IMR-90 (cell line): ENCODE results near the gene RET. TPM values are rescaled to one million over a fixed set of nuclear protein-coding genes. Genes with fewer than 3 reads are reported as not detected.

Experiments used
- ATAC-seq: fragments of 200-7000 bp; cut with Tn5 transposase; 2 replicates; pipeline ENCODE4 v1.9.1; 2020; ENCODE audit warnings: low read depth, mild to moderate bottlenecking, moderate library complexity
- BruUV-seq: library from RNA; stranded (reverse); fragments of 400-500 nt; replicated peaks from 2 replicates; lab custom pipeline; 2021; lab: Mats Ljungman, UMichigan
- CTCF ChIA-PET: fragments of 300-600 bp; formaldehyde crosslinking; extraction: SDS; loops from one replicate; lab custom pipeline; 2021; ENCODE audit warnings: antibody characterized with exemption; lab: Yijun Ruan, JAX
- POLR2A ChIA-PET: fragments of 300-600 bp; sonication (Branson Sonifier 250); formaldehyde crosslinking; loops from one replicate; lab custom pipeline; 2022; ENCODE audit warnings: antibody characterized with exemption; ENCODE audit not compliant: unreplicated experiment; lab: Charles Lee
- DNase-seq: peaks from one replicate; pipeline ENCODE4 v3.0.0; 2013
- H2AFZ ChIP-seq: replicated peaks from 2 replicates; pipeline ENCODE3; 2013; ENCODE audit warnings: low read length, mild to moderate bottlenecking; ENCODE audit not compliant: poor library complexity
- H2AK5ac ChIP-seq: 2 replicates; pipeline ENCODE4 v1.6.1; 2013; ENCODE audit warnings: low read depth, low read length, inconsistent platforms
- H2AK9ac ChIP-seq: replicated peaks from 2 replicates; pipeline ENCODE3; 2013; ENCODE audit warnings: mild to moderate bottlenecking, low read depth, low read length, moderate library complexity; ENCODE audit not compliant: poor library complexity
- H2BK120ac ChIP-seq: 2 replicates; pipeline ENCODE4 v1.6.1; 2013; ENCODE audit warnings: low read depth, low read length, inconsistent platforms
- H2BK15ac ChIP-seq: 3 replicates; pipeline ENCODE4 v1.6.1; 2013; ENCODE audit warnings: low read depth, low read length, inconsistent platforms
- H2BK20ac ChIP-seq: 2 replicates; pipeline ENCODE4 v1.6.1; 2013; ENCODE audit warnings: low read depth, mild to moderate bottlenecking, inconsistent platforms, low read length, moderate library complexity
- H2BK5ac ChIP-seq: 2 replicates; pipeline ENCODE4 v1.6.1; 2013; ENCODE audit warnings: mild to moderate bottlenecking, low read depth, low read length, inconsistent platforms; ENCODE audit not compliant: poor library complexity, severe bottlenecking
- H3K14ac ChIP-seq: replicated peaks from 2 replicates; pipeline ENCODE4 v1.6.1; 2013; ENCODE audit warnings: low read depth, low read length, inconsistent platforms
- H3K18ac ChIP-seq: 2 replicates; pipeline ENCODE4 v1.6.1; 2013; ENCODE audit warnings: low read depth, low read length, control low read depth
- H3K23ac ChIP-seq: 2 replicates; pipeline ENCODE4 v1.6.1; 2013; ENCODE audit warnings: low read depth, low read length, inconsistent platforms
- H3K27ac ChIP-seq: 2 replicates; pipeline ENCODE4 v1.5.1; 2013; ENCODE audit warnings: mild to moderate bottlenecking, control low read depth, low read length; ENCODE audit not compliant: insufficient read depth
- H3K27me3 ChIP-seq: 2 replicates; pipeline ENCODE4 v1.6.1; 2013; ENCODE audit warnings: low read length; ENCODE audit not compliant: control insufficient read depth, insufficient read depth
- H3K36me3 ChIP-seq: 2 replicates; pipeline ENCODE4 v1.6.1; 2013; ENCODE audit warnings: low read length, mixed read lengths; ENCODE audit not compliant: control insufficient read depth, insufficient read depth
- H3K4ac ChIP-seq: 2 replicates; pipeline ENCODE4 v1.6.1; 2013; ENCODE audit warnings: low read depth, low read length, inconsistent platforms
- H3K4me1 ChIP-seq: 2 replicates; pipeline ENCODE4 v1.6.1; 2013; ENCODE audit warnings: low read length, mixed read lengths; ENCODE audit not compliant: control insufficient read depth, insufficient read depth
- H3K4me2 ChIP-seq: 2 replicates; pipeline ENCODE4 v1.6.1; 2013; ENCODE audit warnings: low read depth, mild to moderate bottlenecking, control low read depth, low read length, moderate library complexity
- H3K4me3 ChIP-seq: 2 replicates; pipeline ENCODE4 v1.5.1; 2013; ENCODE audit warnings: low read depth, mild to moderate bottlenecking, control low read depth, low read length, moderate library complexity; ENCODE audit not compliant: insufficient read depth
- H3K56ac ChIP-seq: 2 replicates; pipeline ENCODE4 v1.6.1; 2013; ENCODE audit warnings: low read length, inconsistent platforms; ENCODE audit not compliant: insufficient read depth; ENCODE audit errors: extremely low read depth
- H3K79me1 ChIP-seq, 2 experiments: 2 replicates each; pipeline ENCODE4 v1.6.1; 2013; ENCODE audit warnings: low read length in 2 of 2, inconsistent platforms in 1 of 2, low read depth in 1 of 2
- H3K9ac ChIP-seq: 2 replicates; pipeline ENCODE4 v1.6.1; 2013; ENCODE audit warnings: low read depth, low read length, control low read depth
- H3K9me1 ChIP-seq: 2 replicates; pipeline ENCODE4 v1.6.1; 2013; ENCODE audit warnings: low read length, inconsistent platforms; ENCODE audit not compliant: insufficient read depth
- H3K9me3 ChIP-seq: 2 replicates; pipeline ENCODE4 v1.6.1; 2013; ENCODE audit warnings: low read length; ENCODE audit not compliant: control insufficient read depth, insufficient read depth
- H4K20me1 ChIP-seq: 2 replicates; pipeline ENCODE4 v1.6.1; 2013; ENCODE audit warnings: low read length, inconsistent platforms; ENCODE audit not compliant: insufficient read depth
- H4K5ac ChIP-seq: 2 replicates; pipeline ENCODE4 v1.6.1; 2013; ENCODE audit warnings: mild to moderate bottlenecking, low read depth, low read length, control low read depth
- H4K8ac ChIP-seq, 2 experiments: 2 replicates each; pipeline ENCODE4 v1.6.1; 2013; ENCODE audit warnings: low read depth in 2 of 2, low read length in 2 of 2, control low read depth in 1 of 2, inconsistent platforms in 1 of 2
- H4K91ac ChIP-seq: 2 replicates; pipeline ENCODE4 v1.6.1; 2013; ENCODE audit warnings: low read depth, low read length, inconsistent platforms; ENCODE audit not compliant: insufficient read depth
- BHLHE40 ChIP-seq: fragments of 150-350 bp; IDR thresholded peaks from 2 replicates; pipeline ENCODE4 v1.6.1; 2016; ENCODE audit warnings: mild to moderate bottlenecking, low read depth, low read length
- CEBPB ChIP-seq: IDR thresholded peaks from 2 replicates; pipeline ENCODE4 v1.6.1; 2012; ENCODE audit warnings: low read depth, low read length, improper control_type of control experiment
- CHD1 ChIP-seq: IDR thresholded peaks from 2 replicates; pipeline ENCODE4 v1.6.1; 2012; ENCODE audit warnings: low read depth, low read length, improper control_type of control experiment
- FOS ChIP-seq: fragments of 150-350 bp; IDR thresholded peaks from 2 replicates; pipeline ENCODE4 v1.6.1; 2016; ENCODE audit warnings: low read depth, low read length
- MAFK ChIP-seq: IDR thresholded peaks from 2 replicates; pipeline ENCODE4 v1.6.1; 2012; ENCODE audit warnings: low read depth, low read length, improper control_type of control experiment
- MAZ ChIP-seq: IDR thresholded peaks from 2 replicates; pipeline ENCODE4 v1.6.1; 2012; ENCODE audit warnings: low read depth, mild to moderate bottlenecking, low read length, improper control_type of control experiment, moderate library complexity, borderline replicate concordance
- MXI1 ChIP-seq: IDR thresholded peaks from 2 replicates; pipeline ENCODE4 v1.6.1; 2012; ENCODE audit warnings: low read depth, mild to moderate bottlenecking, low read length, moderate library complexity, borderline replicate concordance
- NFE2L2 ChIP-seq: fragments of 150-350 bp; IDR thresholded peaks from 2 replicates; pipeline ENCODE4 v1.6.1; 2016; ENCODE audit warnings: low read depth, mild to moderate bottlenecking, low read length
- POLR2A ChIP-seq: IDR thresholded peaks from 2 replicates; pipeline ENCODE4 v1.6.1; 2012; ENCODE audit warnings: mild to moderate bottlenecking, low read depth, low read length
- RAD21 ChIP-seq: IDR thresholded peaks from 2 replicates; pipeline ENCODE4 v1.6.1; 2012; ENCODE audit warnings: low read length, improper control_type of control experiment
- RCOR1 ChIP-seq: IDR thresholded peaks from 2 replicates; pipeline ENCODE4 v1.6.1; 2012; ENCODE audit warnings: mild to moderate bottlenecking, low read length, improper control_type of control experiment; ENCODE audit not compliant: insufficient replicate concordance
- RFX5 ChIP-seq: IDR thresholded peaks from 2 replicates; pipeline ENCODE4 v1.8.0; 2012; ENCODE audit warnings: low read depth, mild to moderate bottlenecking, low read length, moderate library complexity
- SMC3 ChIP-seq: fragments of 150-350 bp; IDR thresholded peaks from 2 replicates; pipeline ENCODE4 v1.6.1; 2016; ENCODE audit warnings: low read depth, mild to moderate bottlenecking, antibody characterized with exemption, low read length, moderate library complexity
- WGBS, 2 experiments: methylation state at CpG; one replicate each; pipeline versions ENCODE4 v1.1.5 to v1.1.7; 2013; ENCODE audit warnings: missing lambda C conversion rate in 2 of 2; ENCODE audit not compliant: insufficient read length in 1 of 2; ENCODE audit errors: extremely low coverage in 2 of 2; 5-methylcytosine and 5-hydroxymethylcytosine counted together
- dilution Hi-C: fragments of 300-500 bp; cut with HindIII; formaldehyde crosslinking; loops from one replicate; pipeline ENCODE4 v1.14.3; 2018; ENCODE audit warnings: low sequenced_read_pairs; ENCODE audit not compliant: unreplicated experiment
- in situ Hi-C: fragments of 300-500 bp; cut with MboI; formaldehyde crosslinking; loops from 3 replicates; pipeline ENCODE4 v1.14.3; 2019; ENCODE audit warnings: low sequenced_read_pairs, inconsistent platforms, mixed read lengths
- intact Hi-C: fragments of 100-400 bp; cut with micrococcal nuclease; formaldehyde crosslinking; loops from 2 replicates; pipeline ENCODE4 v1.10.0; 2022
- polyA plus RNA-seq, 3 experiments: library from polyadenylated mRNA; depleted of rRNA; stranded (reverse); fragments of >200 nt; gene quantifications; 2 replicates each; pipeline ENCODE4 v1.2.3, GENCODE V29; 2012; ENCODE audit warnings: low replicate concordance in 1 of 3
- total RNA-seq: library from RNA; depleted of rRNA; stranded (reverse); fragments of >200 nt; gene quantifications from 2 replicates; pipeline ENCODE4 v1.2.3, GENCODE V29; 2012
- TF ChIP-seq, protein P1 (sequence below): fragments of 150-350 bp; IDR thresholded peaks from 2 replicates; pipeline ENCODE4 v1.6.1; 2016; ENCODE audit warnings: low read depth, mild to moderate bottlenecking, low read length, moderate library complexity, borderline replicate concordance
- TF ChIP-seq, protein P2 (sequence below): fragments of 150-350 bp; IDR thresholded peaks from 2 replicates; pipeline ENCODE4 v1.6.1; 2017; ENCODE audit warnings: mild to moderate bottlenecking, antibody characterized with exemption, low read length, low read depth
- TF ChIP-seq, protein P3 (sequence below): conservative IDR thresholded peaks from 2 replicates; pipeline ENCODE4 v1.5.1; 2012; ENCODE audit warnings: mild to moderate bottlenecking, low read depth, low read length, improper control_type of control experiment

RET gene
- total and polyA plus RNA-seq, 2 of the 4 experiments (the other 2 are of a cell fraction) = 0.10 to 0.18 TPM

DNA sequence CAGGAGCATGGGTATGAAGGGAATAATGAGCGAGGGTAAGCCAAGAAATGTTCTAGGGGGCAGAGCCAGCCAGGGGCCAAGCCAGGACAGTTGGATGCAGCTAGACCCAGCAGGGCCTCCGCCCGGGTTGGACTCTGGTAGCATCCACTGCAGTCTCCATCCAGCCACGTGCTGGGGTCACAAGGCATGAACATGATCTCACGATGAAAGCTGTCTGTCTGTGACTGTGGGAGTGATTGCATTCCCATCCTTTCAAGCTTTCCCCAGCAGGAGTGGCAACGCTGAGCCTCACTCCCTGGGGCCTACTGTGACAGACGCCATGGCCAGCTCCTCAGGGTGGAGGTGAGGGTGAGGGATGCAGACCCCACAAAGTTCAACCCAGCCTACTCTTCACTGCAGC lies 47.8 kb upstream of the RET start:
- Histone ChIP-seq H3K14ac (no peak overlapping the region), H2BK20ac (no peak overlapping the region), H3K4me2 (no peak overlapping the region), H3K36me3 (no peaks in the 10 kb centered on the region), H2AK5ac (no peak overlapping the region), H2AFZ (no peak overlapping the region), H3K9ac (no peak overlapping the region), H3K4ac (no peak overlapping the region), H3K9me1 (no peaks in the 10 kb centered on the region), H4K8ac (no peak overlapping the region), H4K5ac (no peak overlapping the region), H3K79me1 (no peaks in the 10 kb centered on the region), H3K4me1 (no peaks in the 10 kb centered on the region), H2BK15ac (no peak overlapping the region), H2AK9ac (no peak overlapping the region), H3K4me3 (no peak overlapping the region), H3K27me3 (peaks cover 15% of the 10 kb centered on the region), H2BK120ac (no peak overlapping the region), H3K56ac (no peak overlapping the region), H4K20me1 (no peaks in the 10 kb centered on the region), H3K23ac (no peak overlapping the region), H2BK5ac (no peak overlapping the region), H4K91ac (no peak overlapping the region), H3K18ac (no peak overlapping the region), H3K9me3 (no peaks in the 10 kb centered on the region), H3K27ac (no peak overlapping the region)
- CTCF ChIA-PET = no interaction called here
- ATAC-seq (no peak), DNase-seq (no peak)
- POLR2A ChIA-PET = no interaction called here
- intact Hi-C loops = no loop called here
- no CpG with 5 or more reads among the region's 7 CpGs for WGBS, 2 experiments
- in situ Hi-C loops = no loop called here
- dilution Hi-C loops = no loop called here
- TF ChIP-seq SMC3 = no peak
- no peak for TF ChIP-seq CHD1
- TF ChIP-seq NFE2L2 = no peak
- TF ChIP-seq FOS = no peak
- no peak for TF ChIP-seq RCOR1
- TF ChIP-seq RFX5 = no peak
- TF ChIP-seq MAZ = no peak
- no peak for TF ChIP-seq MXI1
- no peak for TF ChIP-seq BHLHE40
- TF ChIP-seq, protein P1, sequence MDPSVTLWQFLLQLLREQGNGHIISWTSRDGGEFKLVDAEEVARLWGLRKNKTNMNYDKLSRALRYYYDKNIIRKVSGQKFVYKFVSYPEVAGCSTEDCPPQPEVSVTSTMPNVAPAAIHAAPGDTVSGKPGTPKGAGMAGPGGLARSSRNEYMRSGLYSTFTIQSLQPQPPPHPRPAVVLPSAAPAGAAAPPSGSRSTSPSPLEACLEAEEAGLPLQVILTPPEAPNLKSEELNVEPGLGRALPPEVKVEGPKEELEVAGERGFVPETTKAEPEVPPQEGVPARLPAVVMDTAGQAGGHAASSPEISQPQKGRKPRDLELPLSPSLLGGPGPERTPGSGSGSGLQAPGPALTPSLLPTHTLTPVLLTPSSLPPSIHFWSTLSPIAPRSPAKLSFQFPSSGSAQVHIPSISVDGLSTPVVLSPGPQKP = no peak
- TF ChIP-seq MAFK = no peak
- TF ChIP-seq, protein P2, sequence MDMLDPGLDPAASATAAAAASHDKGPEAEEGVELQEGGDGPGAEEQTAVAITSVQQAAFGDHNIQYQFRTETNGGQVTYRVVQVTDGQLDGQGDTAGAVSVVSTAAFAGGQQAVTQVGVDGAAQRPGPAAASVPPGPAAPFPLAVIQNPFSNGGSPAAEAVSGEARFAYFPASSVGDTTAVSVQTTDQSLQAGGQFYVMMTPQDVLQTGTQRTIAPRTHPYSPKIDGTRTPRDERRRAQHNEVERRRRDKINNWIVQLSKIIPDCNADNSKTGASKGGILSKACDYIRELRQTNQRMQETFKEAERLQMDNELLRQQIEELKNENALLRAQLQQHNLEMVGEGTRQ = no peak
- no peak for TF ChIP-seq POLR2A
- no peak for TF ChIP-seq RAD21
- TF ChIP-seq CEBPB = no peak
- TF ChIP-seq, protein P3, sequence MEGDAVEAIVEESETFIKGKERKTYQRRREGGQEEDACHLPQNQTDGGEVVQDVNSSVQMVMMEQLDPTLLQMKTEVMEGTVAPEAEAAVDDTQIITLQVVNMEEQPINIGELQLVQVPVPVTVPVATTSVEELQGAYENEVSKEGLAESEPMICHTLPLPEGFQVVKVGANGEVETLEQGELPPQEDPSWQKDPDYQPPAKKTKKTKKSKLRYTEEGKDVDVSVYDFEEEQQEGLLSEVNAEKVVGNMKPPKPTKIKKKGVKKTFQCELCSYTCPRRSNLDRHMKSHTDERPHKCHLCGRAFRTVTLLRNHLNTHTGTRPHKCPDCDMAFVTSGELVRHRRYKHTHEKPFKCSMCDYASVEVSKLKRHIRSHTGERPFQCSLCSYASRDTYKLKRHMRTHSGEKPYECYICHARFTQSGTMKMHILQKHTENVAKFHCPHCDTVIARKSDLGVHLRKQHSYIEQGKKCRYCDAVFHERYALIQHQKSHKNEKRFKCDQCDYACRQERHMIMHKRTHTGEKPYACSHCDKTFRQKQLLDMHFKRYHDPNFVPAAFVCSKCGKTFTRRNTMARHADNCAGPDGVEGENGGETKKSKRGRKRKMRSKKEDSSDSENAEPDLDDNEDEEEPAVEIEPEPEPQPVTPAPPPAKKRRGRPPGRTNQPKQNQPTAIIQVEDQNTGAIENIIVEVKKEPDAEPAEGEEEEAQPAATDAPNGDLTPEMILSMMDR = no peak
- no TSS peak for BruUV-seq
